HUES6 (cell line): ENCODE measurements around the gene COQ8B.

Source experiments
- H3K27ac ChIP-seq: 2 replicates; pipeline ENCODE4 v1.7.0; 2013; ENCODE audit warnings: low read depth, mild to moderate bottlenecking, low read length, inconsistent platforms
- H3K27me3 ChIP-seq: 2 replicates; pipeline ENCODE4 v1.6.1; 2013; ENCODE audit warnings: low read length; ENCODE audit not compliant: control insufficient read depth, insufficient read depth
- H3K36me3 ChIP-seq: 2 replicates; pipeline ENCODE4 v1.6.1; 2013; ENCODE audit warnings: low read length; ENCODE audit not compliant: control insufficient read depth, insufficient read depth
- H3K4me1 ChIP-seq: 2 replicates; pipeline ENCODE4 v1.6.1; 2013; ENCODE audit warnings: low read length; ENCODE audit not compliant: control insufficient read depth, insufficient read depth
- H3K4me3 ChIP-seq: 2 replicates; pipeline ENCODE4 v1.5.1; 2013; ENCODE audit warnings: low read depth, low read length
- H3K9ac ChIP-seq: one replicate; pipeline ENCODE4 v1.6.1; 2013; ENCODE audit warnings: mild to moderate bottlenecking, low read length
- H3K9me3 ChIP-seq: 2 replicates; pipeline ENCODE4 v1.6.1; 2013; ENCODE audit warnings: low read depth, low read length; ENCODE audit not compliant: control insufficient read depth, insufficient read depth

The COQ8B gene

GRCh38 chr19:40726279-40726678, 9.6 kb upstream of the COQ8B start:
- H3K4me3 ChIP-seq, result no peak overlapping the region
- no peaks in the 10 kb centered on the region for H3K9me3 ChIP-seq

DNA sequence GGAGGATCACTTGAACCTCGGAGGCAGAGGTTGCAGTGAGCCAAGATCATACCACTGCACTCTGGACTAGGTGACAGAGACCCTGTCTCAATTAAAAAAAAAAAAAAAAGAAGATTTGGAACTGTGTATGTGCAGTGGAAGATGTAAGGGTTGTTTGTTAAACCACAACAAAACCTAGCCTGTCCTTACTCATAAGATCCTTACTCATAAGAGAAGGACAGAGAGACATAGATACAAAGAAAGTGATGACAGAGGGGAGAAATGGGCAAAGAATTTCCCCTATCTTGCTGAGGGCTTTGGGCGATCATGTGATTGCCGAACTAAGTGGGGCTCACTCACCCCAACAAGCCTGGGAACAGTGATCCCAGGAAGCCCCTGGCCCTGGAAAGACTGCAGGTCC, 8.2 kb upstream of the COQ8B start:
- no peaks in the 10 kb centered on the region for H3K9me3 ChIP-seq
- H3K27ac ChIP-seq, result no peak overlapping the region
- peaks cover 52% of the 10 kb centered on the region for H3K36me3 ChIP-seq
- H3K4me3 ChIP-seq, result no peak overlapping the region
- no peaks in the 10 kb centered on the region for H3K4me1 ChIP-seq
- no peaks in the 10 kb centered on the region for H3K27me3 ChIP-seq
- H3K9ac ChIP-seq, result no peak overlapping the region

More at GRCh38 chr19:40726279-40726678, 9.6 kb upstream of the COQ8B start:
- Histone ChIP-seq H3K4me1 (no peaks in the 10 kb centered on the region), H3K27me3 (no peaks in the 10 kb centered on the region), H3K27ac (no peak overlapping the region), H3K36me3 (peaks cover 60% of the 10 kb centered on the region), H3K9ac (no peak overlapping the region)

GRCh38 chr19:40724315-40724714, 7.6 kb upstream of the COQ8B start:
- no peak overlapping the region for H3K4me3 ChIP-seq
- H3K9ac ChIP-seq, result no peak overlapping the region
- H3K27ac ChIP-seq, result no peak overlapping the region
- peaks cover 48% of the 10 kb centered on the region for H3K36me3 ChIP-seq
- H3K4me1 ChIP-seq, result peaks cover 4% of the 10 kb centered on the region
- no peaks in the 10 kb centered on the region for H3K9me3 ChIP-seq
- no peaks in the 10 kb centered on the region for H3K27me3 ChIP-seq

DNA sequence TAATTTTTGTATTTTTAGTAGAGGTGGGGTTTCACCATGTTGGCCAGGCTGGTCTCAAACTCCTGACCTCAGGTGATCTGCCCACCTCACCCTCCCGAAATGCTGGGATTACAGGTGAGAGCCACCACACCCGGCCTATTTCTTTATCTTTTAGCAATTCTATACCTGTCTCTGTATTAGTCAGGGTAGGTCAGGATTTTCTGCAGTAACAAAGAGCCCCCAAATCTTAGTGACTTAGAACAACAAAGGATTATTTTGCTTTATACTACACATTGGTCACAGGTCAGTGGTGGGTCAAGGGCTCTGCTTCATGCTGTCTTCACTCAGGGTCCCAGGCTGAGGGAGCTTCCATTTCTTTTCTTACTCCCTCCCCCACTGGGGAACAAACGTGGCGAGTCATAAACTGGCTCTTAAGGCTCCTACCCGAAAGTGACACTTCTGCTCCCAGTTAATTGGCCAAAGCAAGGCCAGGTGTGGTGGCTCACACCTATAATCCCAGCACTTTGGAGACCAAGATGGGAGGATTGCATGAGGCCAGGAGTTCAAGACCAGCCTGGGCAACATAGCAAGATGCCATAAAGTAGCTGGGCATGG, 7.1 kb upstream of the COQ8B start:
- no peaks in the 10 kb centered on the region for H3K27me3 ChIP-seq
- no peak overlapping the region for H3K27ac ChIP-seq
- no peak overlapping the region for H3K9ac ChIP-seq
- H3K4me3 ChIP-seq, result no peak overlapping the region
- no peaks in the 10 kb centered on the region for H3K9me3 ChIP-seq
- H3K36me3 ChIP-seq, result peaks cover 45% of the 10 kb centered on the region
- H3K4me1 ChIP-seq, result peaks cover 9% of the 10 kb centered on the region

DNA sequence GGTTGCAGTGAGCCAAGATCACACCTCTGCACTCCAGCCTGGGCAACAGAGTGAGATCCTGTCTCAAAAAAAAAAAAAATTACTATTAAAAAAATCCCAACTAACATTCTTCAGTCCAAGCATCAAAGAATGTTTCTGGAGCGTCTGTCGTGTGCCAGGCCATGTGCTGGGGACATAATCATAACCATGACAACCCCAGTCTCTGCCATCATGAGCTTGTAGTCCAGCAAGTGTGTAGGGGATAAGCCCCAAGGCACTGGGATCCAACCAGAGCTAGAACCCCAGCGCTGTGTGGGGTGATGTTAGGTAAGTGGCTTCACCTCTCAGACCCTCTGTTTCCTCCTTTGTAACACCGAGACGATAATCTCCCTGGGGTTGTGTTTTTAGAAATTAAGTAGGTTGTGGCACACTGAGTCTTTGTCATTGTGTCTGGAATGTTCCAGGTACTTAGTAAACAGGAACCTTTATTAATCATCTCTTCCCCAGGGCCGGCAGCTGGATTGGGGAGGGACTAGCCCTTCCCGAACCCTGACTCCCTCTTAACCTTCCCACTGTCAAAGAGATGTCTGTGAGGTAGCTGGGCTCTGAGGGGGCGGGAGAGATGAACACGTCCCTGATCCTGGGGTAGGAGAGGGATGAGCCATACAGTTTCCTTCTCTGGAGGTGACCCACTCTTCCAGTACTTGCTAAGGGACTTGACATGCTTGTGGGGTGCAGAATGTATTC, 5.4 kb upstream of the COQ8B start:
- Histone ChIP-seq H3K4me3 (no peak overlapping the region), H3K36me3 (peaks cover 35% of the 10 kb centered on the region)

GRCh38 chr19:40721140-40721486, 4.4 kb upstream of the COQ8B start:
- no peaks in the 10 kb centered on the region for H3K9me3 ChIP-seq
- H3K4me1 ChIP-seq, result peaks cover 14% of the 10 kb centered on the region
- H3K4me3 ChIP-seq, result no peak overlapping the region
- no peak overlapping the region for H3K27ac ChIP-seq
- no peak overlapping the region for H3K9ac ChIP-seq
- H3K27me3 ChIP-seq, result no peaks in the 10 kb centered on the region
- H3K36me3 ChIP-seq, result peaks cover 28% of the 10 kb centered on the region

More for the DNA sequence above, 5.4 kb upstream of the COQ8B start:
- H3K9me3 ChIP-seq, result no peaks in the 10 kb centered on the region
- H3K4me1 ChIP-seq, result peaks cover 14% of the 10 kb centered on the region
- no peak overlapping the region for H3K9ac ChIP-seq
- no peak overlapping the region for H3K27ac ChIP-seq
- H3K27me3 ChIP-seq, result no peaks in the 10 kb centered on the region

GRCh38 chr19:40719414-40719894, 2.8 kb upstream of the COQ8B start:
- Histone ChIP-seq H3K4me1 (peaks cover 17% of the 10 kb centered on the region), H3K4me3 (peak overlapping the region; percentile 89), H3K9me3 (no peaks in the 10 kb centered on the region), H3K36me3 (peaks cover 16% of the 10 kb centered on the region), H3K9ac (no peak overlapping the region), H3K27ac (no peak overlapping the region), H3K27me3 (no peaks in the 10 kb centered on the region)

GRCh38 chr19:40718774-40719391, 2.2 kb upstream of the COQ8B start:
- Histone ChIP-seq H3K36me3 (peaks cover 12% of the 10 kb centered on the region), H3K4me1 (peaks cover 17% of the 10 kb centered on the region), H3K9me3 (no peaks in the 10 kb centered on the region), H3K9ac (peak overlapping the region; percentile 87), H3K27ac (no peak overlapping the region), H3K27me3 (no peaks in the 10 kb centered on the region), H3K4me3 (peak overlapping the region; percentile 89)

- H3K9me3 ChIP-seq, result no peaks in the 10 kb centered on the region
- H3K9ac ChIP-seq, result peak overlapping the region; percentile 87
- H3K4me1 ChIP-seq, result peaks cover 17% of the 10 kb centered on the region
- H3K27ac ChIP-seq, result no peak overlapping the region
- peaks cover 10% of the 10 kb centered on the region; the same call in 1 of the 2 replicates for H3K36me3 ChIP-seq
- peak overlapping the region; percentile 89 for H3K4me3 ChIP-seq
- no peaks in the 10 kb centered on the region for H3K27me3 ChIP-seq
Observed at GRCh38 chr19:40717880-40718773, 1.4 kb upstream of the COQ8B start.

GRCh38 chr19:40717325-40717879, 716 bp upstream of the COQ8B start:
- Histone ChIP-seq H3K27ac (peak overlapping the region; percentile 58; the same call in 1 of the 2 replicates), H3K4me3 (peak overlapping the region; percentile 89), H3K36me3 (peaks cover 16% of the 10 kb centered on the region), H3K27me3 (no peaks in the 10 kb centered on the region), H3K9me3 (no peaks in the 10 kb centered on the region), H3K4me1 (peaks cover 17% of the 10 kb centered on the region), H3K9ac (peak overlapping the region; percentile 87)
